ENCODE data around the gene NEUROG3. TPM values are rescaled to one million over a fixed set of nuclear protein-coding genes. Genes with fewer than 3 reads are reported as not detected.

NEUROG3 gene
- polyA plus RNA-seq, 1 experiment: not detected

GRCh38 chr10:69568472-69569395 is 4.5 kb downstream of the NEUROG3 start:
- POLR2A ChIA-PET: no interaction called here
- peaks cover 48% of the 10 kb centered on the region for H3K27me3 ChIP-seq (ENCODE audit: control insufficient read depth, insufficient read depth, low read length)
- TF ChIP-seq, protein P1, sequence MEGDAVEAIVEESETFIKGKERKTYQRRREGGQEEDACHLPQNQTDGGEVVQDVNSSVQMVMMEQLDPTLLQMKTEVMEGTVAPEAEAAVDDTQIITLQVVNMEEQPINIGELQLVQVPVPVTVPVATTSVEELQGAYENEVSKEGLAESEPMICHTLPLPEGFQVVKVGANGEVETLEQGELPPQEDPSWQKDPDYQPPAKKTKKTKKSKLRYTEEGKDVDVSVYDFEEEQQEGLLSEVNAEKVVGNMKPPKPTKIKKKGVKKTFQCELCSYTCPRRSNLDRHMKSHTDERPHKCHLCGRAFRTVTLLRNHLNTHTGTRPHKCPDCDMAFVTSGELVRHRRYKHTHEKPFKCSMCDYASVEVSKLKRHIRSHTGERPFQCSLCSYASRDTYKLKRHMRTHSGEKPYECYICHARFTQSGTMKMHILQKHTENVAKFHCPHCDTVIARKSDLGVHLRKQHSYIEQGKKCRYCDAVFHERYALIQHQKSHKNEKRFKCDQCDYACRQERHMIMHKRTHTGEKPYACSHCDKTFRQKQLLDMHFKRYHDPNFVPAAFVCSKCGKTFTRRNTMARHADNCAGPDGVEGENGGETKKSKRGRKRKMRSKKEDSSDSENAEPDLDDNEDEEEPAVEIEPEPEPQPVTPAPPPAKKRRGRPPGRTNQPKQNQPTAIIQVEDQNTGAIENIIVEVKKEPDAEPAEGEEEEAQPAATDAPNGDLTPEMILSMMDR (IDR thresholded peaks at IDR 0.05; ENCODE audit: insufficient read depth, low read depth, low read length): no peak
- H3K4me3 ChIP-seq (ENCODE audit: low read depth, low read length): no peak overlapping the region
- H3K36me3 ChIP-seq (ENCODE audit: control insufficient read depth, insufficient read depth, low read length): no peaks in the 10 kb centered on the region
- DNase-seq (ENCODE audit: low read depth): no peak
- CTCF ChIA-PET: no interaction called here

GRCh38 chr10:69567920-69568319 is 5.3 kb downstream of the NEUROG3 start:
- no peak for DNase-seq (ENCODE audit: low read depth)
- TF ChIP-seq, protein P1 (IDR thresholded peaks at IDR 0.05; ENCODE audit: insufficient read depth, low read depth, low read length): no peak
- H3K4me3 ChIP-seq (ENCODE audit: low read depth, low read length): no peak overlapping the region
- POLR2A ChIA-PET: no interaction called here
- H3K36me3 ChIP-seq (ENCODE audit: control insufficient read depth, insufficient read depth, low read length): no peaks in the 10 kb centered on the region
- H3K27me3 ChIP-seq (ENCODE audit: control insufficient read depth, insufficient read depth, low read length): peaks cover 43% of the 10 kb centered on the region
- CTCF ChIA-PET: interaction anchor here (1.6 to 1.9 kb wide), 2 partner anchors 11 to 16 kb away, joined by 3 to 4 read pairs; no protein-coding TSS in a partner anchor

DNA sequence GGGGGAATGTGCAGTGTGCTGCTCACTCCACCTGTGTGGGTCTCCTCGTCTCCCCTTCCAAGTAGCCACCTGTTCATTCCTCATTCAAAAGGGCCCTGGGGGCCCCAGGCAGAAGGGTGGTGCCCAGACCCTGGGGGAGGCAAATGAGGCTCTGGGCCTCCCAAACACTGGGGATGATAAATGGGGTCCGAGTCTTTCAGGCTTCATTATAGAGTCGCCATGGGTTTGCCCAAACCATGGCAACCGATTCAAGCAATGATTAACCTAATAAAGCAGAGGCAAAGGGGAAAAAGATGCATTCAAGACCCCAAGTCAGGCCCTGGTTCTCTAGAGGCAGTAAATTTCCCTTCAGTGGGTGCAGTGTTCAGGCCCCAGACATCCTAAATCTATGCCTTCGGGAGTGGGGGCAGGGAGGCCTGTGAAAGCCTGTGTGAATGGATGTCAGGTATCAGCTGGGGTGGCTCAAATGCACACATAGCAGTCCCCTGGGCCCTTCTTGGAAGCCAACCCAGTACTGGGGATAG is 10.4 kb downstream of the NEUROG3 start:
- ChIA-PET POLR2A (no interaction called here), CTCF (no interaction called here)
- TF ChIP-seq, protein P1 (IDR thresholded peaks at IDR 0.05; ENCODE audit: insufficient read depth, low read depth, low read length): no peak
- Histone ChIP-seq H3K4me3 (ENCODE audit: low read depth, low read length) (no peak overlapping the region), H3K36me3 (ENCODE audit: control insufficient read depth, insufficient read depth, low read length) (no peaks in the 10 kb centered on the region), H3K27me3 (ENCODE audit: control insufficient read depth, insufficient read depth, low read length) (peaks cover 5% of the 10 kb centered on the region; the same call in 1 of the 2 replicates)
- no peak for DNase-seq (ENCODE audit: low read depth)

- DNase-seq (ENCODE audit: low read depth): no peak
- ChIA-PET CTCF (no interaction called here), POLR2A (no interaction called here)
- TF ChIP-seq, protein P1 (IDR thresholded peaks at IDR 0.05; ENCODE audit: insufficient read depth, low read depth, low read length): no peak
- Histone ChIP-seq H3K36me3 (ENCODE audit: control insufficient read depth, insufficient read depth, low read length) (no peaks in the 10 kb centered on the region), H3K27me3 (ENCODE audit: control insufficient read depth, insufficient read depth, low read length) (peaks cover 7% of the 10 kb centered on the region; the same call in 1 of the 2 replicates), H3K4me3 (ENCODE audit: low read depth, low read length) (no peak overlapping the region)
Measured at GRCh38 chr10:69559525-69559924, 13.7 kb downstream of the NEUROG3 start.

- POLR2A ChIA-PET: no interaction called here
- H3K4me3 ChIP-seq (ENCODE audit: low read depth, low read length): no peak overlapping the region
- H3K36me3 ChIP-seq (ENCODE audit: control insufficient read depth, insufficient read depth, low read length): no peaks in the 10 kb centered on the region
- TF ChIP-seq, protein P1 (IDR thresholded peaks at IDR 0.05; ENCODE audit: insufficient read depth, low read depth, low read length): no peak
- peaks cover 7% of the 10 kb centered on the region; the same call in 1 of the 2 replicates for H3K27me3 ChIP-seq (ENCODE audit: control insufficient read depth, insufficient read depth, low read length)
- CTCF ChIA-PET: no interaction called here
- DNase-seq (ENCODE audit: low read depth): no peak
Measured at GRCh38 chr10:69558559-69558958, 14.7 kb downstream of the NEUROG3 start.
